Activated CD4-positive, alpha-beta T cell treated with anti-CD3 and anti-CD28 coated beads, Interleukin-2, amount 50 U/mL, for 16 hours (primary cell): ENCODE data around the gene NEGR1.

Experiments
- DNase-seq: peaks from one replicate; pipeline ENCODE4 v3.0.0-alpha.2; 2020

Gene NEGR1

GRCh38 chr1:71762514-71763255 lies 519.7 kb downstream of the NEGR1 start:
- DNase-seq = no peak

GRCh38 chr1:71755441-71755840 lies 526.9 kb downstream of the NEGR1 start:
- no peak for DNase-seq

- no peak for DNase-seq
Observed at GRCh38 chr1:71753746-71754145, 528.6 kb downstream of the NEGR1 start.

- DNase-seq = no peak
Observed at GRCh38 chr1:71745326-71745725, 537.0 kb downstream of the NEGR1 start.

- DNase-seq = no peak
Observed at GRCh38 chr1:71743862-71744261, 538.5 kb downstream of the NEGR1 start.

- no peak for DNase-seq
Observed at GRCh38 chr1:71738910-71739309, 543.4 kb downstream of the NEGR1 start.

- no peak for DNase-seq
Observed at GRCh38 chr1:71738256-71738655, 544.1 kb downstream of the NEGR1 start.

GRCh38 chr1:71737768-71738167 lies 544.6 kb downstream of the NEGR1 start:
- DNase-seq = no peak

GRCh38 chr1:71733121-71733520 lies 549.2 kb downstream of the NEGR1 start:
- DNase-seq = no peak

- DNase-seq = no peak
Observed at GRCh38 chr1:71721532-71721931, 560.8 kb downstream of the NEGR1 start.

- DNase-seq = no peak
Observed at GRCh38 chr1:71719330-71719729, 563.0 kb downstream of the NEGR1 start.

- DNase-seq = no peak
Observed at GRCh38 chr1:71717186-71717585, 565.2 kb downstream of the NEGR1 start.

GRCh38 chr1:71711456-71711855 lies 570.9 kb downstream of the NEGR1 start:
- DNase-seq = no peak

GRCh38 chr1:71706029-71706671 lies 576.2 kb downstream of the NEGR1 start:
- no peak for DNase-seq

- no peak for DNase-seq
Observed at GRCh38 chr1:71698186-71698585, 584.2 kb downstream of the NEGR1 start.

- DNase-seq = no peak
Observed at GRCh38 chr1:71695821-71696220, 586.5 kb downstream of the NEGR1 start.

- DNase-seq = no peak
Observed at GRCh38 chr1:71695084-71695483, 587.3 kb downstream of the NEGR1 start.

GRCh38 chr1:71693581-71693980 lies 588.8 kb downstream of the NEGR1 start:
- DNase-seq = no peak

- DNase-seq = no peak
Observed at GRCh38 chr1:71689635-71690034, 592.7 kb downstream of the NEGR1 start.

- DNase-seq = no peak
Observed at GRCh38 chr1:71687376-71687775, 595.0 kb downstream of the NEGR1 start.

GRCh38 chr1:71676979-71677925 lies 605.1 kb downstream of the NEGR1 start:
- no peak for DNase-seq

- DNase-seq = no peak
Observed at GRCh38 chr1:71668065-71668464, 614.3 kb downstream of the NEGR1 start.

GRCh38 chr1:71667216-71667615 lies 615.1 kb downstream of the NEGR1 start:
- DNase-seq = no peak

- no peak for DNase-seq
Observed at GRCh38 chr1:71666609-71667008, 615.7 kb downstream of the NEGR1 start.
